DMS114 treated with DMSO at 0.1 percent for 48 hours (cell line): ENCODE results near the gene VRTN.
A peak's percentile ranks its signal among the peaks of the same experiment; 100 is the strongest.
"Not testable (repeated sequence)": the region's sequence is repeated elsewhere in the genome, so short reads cannot be mapped to it uniquely, and the experiment has no call there.

Experiments
- DNase-seq: peaks from one replicate; lab custom pipeline; 2025; ENCODE audit not compliant: unreplicated experiment; lab: John Stamatoyannopoulos, UW

VRTN gene

GRCh38 chr14:74348735-74349463 is 628 bp downstream of the VRTN start:
- DNase-seq = no peak

- no peak for DNase-seq
Measured at GRCh38 chr14:74349757-74350156, 1.5 kb downstream of the VRTN start.

GRCh38 chr14:74350211-74350927 is 2.1 kb downstream of the VRTN start:
- DNase-seq = no peak

- DNase-seq = no peak
Measured at GRCh38 chr14:74350928-74351323, 2.7 kb downstream of the VRTN start.

GRCh38 chr14:74356892-74357575 is 8.8 kb downstream of the VRTN start:
- no peak for DNase-seq

- no peak for DNase-seq
Measured at GRCh38 chr14:74357585-74357984, 9.3 kb downstream of the VRTN start.

- DNase-seq = no peak
Measured at GRCh38 chr14:74358176-74358829, 10.0 kb downstream of the VRTN start.

GRCh38 chr14:74360163-74360562 is 11.9 kb downstream of the VRTN start:
- no peak for DNase-seq

GRCh38 chr14:74362361-74362915 is 14.2 kb downstream of the VRTN start:
- peak; percentile 64 for DNase-seq

- DNase-seq = no peak
Measured at GRCh38 chr14:74364271-74364880, 16.1 kb downstream of the VRTN start.

GRCh38 chr14:74368026-74368425 is 19.8 kb downstream of the VRTN start:
- DNase-seq = no peak

- DNase-seq = no peak
Measured at GRCh38 chr14:74368441-74368840, 20.2 kb downstream of the VRTN start.

- no peak for DNase-seq
Measured at GRCh38 chr14:74377976-74378690, 29.9 kb downstream of the VRTN start.

GRCh38 chr14:74380172-74380571 is 31.9 kb downstream of the VRTN start:
- DNase-seq = no peak

- no peak for DNase-seq
Measured at GRCh38 chr14:74380845-74381244, 32.6 kb downstream of the VRTN start.

- not testable (repeated sequence) for DNase-seq
Measured at GRCh38 chr14:74381571-74381970, 33.3 kb downstream of the VRTN start.

GRCh38 chr14:74382231-74382630 is 34.0 kb downstream of the VRTN start:
- no peak for DNase-seq

- DNase-seq = no peak
Measured at GRCh38 chr14:74389980-74390379, 41.7 kb downstream of the VRTN start.

- not testable (repeated sequence) for DNase-seq
Measured at GRCh38 chr14:74390505-74390904, 42.2 kb downstream of the VRTN start.

GRCh38 chr14:74391479-74391878 is 43.2 kb downstream of the VRTN start:
- no peak for DNase-seq
